Mesothelial cell of epicardium (in vitro differentiated cells): ENCODE measurements around the gene KRT3. TPM values are rescaled to one million over a fixed set of nuclear protein-coding genes. Genes with fewer than 3 reads are reported as not detected.

Experiments
- DNase-seq, 2 experiments: peaks; one replicate each; pipeline ENCODE4 v3.0.0; 2021; ENCODE audit warnings: low spot score in 2 of 2; ENCODE audit not compliant: unreplicated experiment in 2 of 2
- H3K27ac Mint-ChIP-seq: 2 replicates; pipeline ENCODE4 v1.8.0; 2021; ENCODE audit warnings: mixed read lengths
- H3K27me3 Mint-ChIP-seq: 2 replicates; pipeline ENCODE4 v1.8.0; 2021; ENCODE audit warnings: low read depth, mixed read lengths
- H3K36me3 Mint-ChIP-seq: 2 replicates; pipeline ENCODE4 v1.8.0; 2021; ENCODE audit warnings: mixed read lengths
- H3K4me1 Mint-ChIP-seq: 2 replicates; pipeline ENCODE4 v1.8.0; 2021; ENCODE audit warnings: mixed read lengths
- H3K4me3 Mint-ChIP-seq: 2 replicates; pipeline ENCODE4 v1.8.0; 2021; ENCODE audit warnings: mild to moderate bottlenecking, moderate library complexity, mixed read lengths
- H3K9me3 Mint-ChIP-seq: 2 replicates; pipeline ENCODE4 v1.8.0; 2021; ENCODE audit warnings: mixed read lengths
- CTCF ChIP-seq: fragments of 200-600 bp; sonication (generic); IDR thresholded peaks from one replicate; pipeline ENCODE4 v1.5.0; 2021; ENCODE audit warnings: antibody characterized with exemption; ENCODE audit not compliant: unreplicated experiment
- total RNA-seq: library from RNA; stranded (reverse); gene quantifications from 3 replicates; pipeline ENCODE4 v1.2.1, GENCODE V29; 2021

Gene KRT3
- total RNA-seq, 1 donor from 2014 or later = 0.78 TPM

DNA sequence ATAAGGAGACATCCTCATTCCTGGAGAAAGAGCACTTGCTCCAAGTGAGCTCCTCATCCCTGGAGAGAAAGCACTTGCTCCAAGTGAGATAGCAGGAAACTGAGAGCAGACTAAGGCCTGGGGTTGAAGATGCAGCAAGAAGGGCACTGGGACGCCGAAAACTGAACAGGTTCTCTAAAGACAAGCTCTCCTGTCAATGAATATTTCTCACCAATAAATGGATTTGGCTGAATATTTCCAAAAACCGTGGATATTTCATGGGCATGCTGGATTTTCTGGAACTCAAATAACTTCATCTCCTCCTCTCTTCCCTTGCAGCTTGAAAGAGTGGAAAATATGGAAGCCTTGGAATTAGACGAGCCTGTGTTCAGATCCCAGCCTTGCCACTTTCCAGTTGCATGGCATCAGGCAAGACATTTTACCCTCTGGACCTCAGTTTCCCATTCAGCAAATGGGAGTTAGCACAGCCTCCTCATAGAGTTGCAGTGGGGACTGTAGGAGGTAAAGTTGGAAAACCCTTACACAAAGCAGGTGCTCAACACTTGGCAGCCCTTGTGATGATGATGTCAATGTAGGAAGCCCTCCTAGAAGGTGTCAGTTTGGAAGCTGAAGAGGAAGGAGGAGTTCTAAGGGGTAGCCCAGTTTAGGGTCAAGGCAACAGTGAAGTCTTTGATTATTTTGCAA is 14.4 kb downstream of the KRT3 start:
- Mint-ChIP-seq H3K27ac (no peak overlapping the region), H3K27me3 (peaks cover 82% of the 10 kb centered on the region), H3K4me1 (no peaks in the 10 kb centered on the region), H3K4me3 (no peak overlapping the region), H3K36me3 (no peaks in the 10 kb centered on the region), H3K9me3 (peaks cover 3% of the 10 kb centered on the region)
- TF ChIP-seq CTCF = no peak
- no peak for DNase-seq

GRCh38 chr12:52779914-52780313 is 16.0 kb downstream of the KRT3 start:
- no peaks in the 10 kb centered on the region for H3K36me3 Mint-ChIP-seq
- H3K9me3 Mint-ChIP-seq = no peaks in the 10 kb centered on the region
- no peak overlapping the region for H3K4me3 Mint-ChIP-seq
- H3K27ac Mint-ChIP-seq = no peak overlapping the region
- no peak for DNase-seq
- TF ChIP-seq CTCF = no peak
- no peaks in the 10 kb centered on the region for H3K4me1 Mint-ChIP-seq
- peaks cover 85% of the 10 kb centered on the region for H3K27me3 Mint-ChIP-seq

DNA sequence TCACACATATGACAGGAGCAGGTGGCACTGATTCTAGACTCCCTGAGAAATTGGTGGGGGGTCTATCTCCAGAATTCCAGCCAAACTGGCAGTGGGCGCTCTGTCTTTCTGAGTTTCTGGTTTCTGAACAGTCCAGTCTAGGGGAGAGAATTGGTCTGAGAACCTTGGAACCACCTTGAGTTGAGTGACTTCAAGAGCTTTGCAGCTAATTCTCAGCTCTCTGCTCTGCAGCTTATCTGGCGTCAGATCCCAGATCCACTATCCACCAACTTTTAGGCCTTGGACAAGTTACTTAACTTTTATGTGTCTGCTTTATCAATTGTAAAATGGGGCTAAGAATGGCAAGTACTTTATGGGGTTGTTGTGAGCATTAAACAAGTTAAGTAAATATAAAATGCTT is 17.1 kb downstream of the KRT3 start:
- H3K27ac Mint-ChIP-seq = no peak overlapping the region
- DNase-seq = no peak
- peaks cover 86% of the 10 kb centered on the region for H3K27me3 Mint-ChIP-seq
- no peak for TF ChIP-seq CTCF
- H3K4me1 Mint-ChIP-seq = no peaks in the 10 kb centered on the region
- H3K9me3 Mint-ChIP-seq = no peaks in the 10 kb centered on the region
- no peaks in the 10 kb centered on the region for H3K36me3 Mint-ChIP-seq
- no peak overlapping the region for H3K4me3 Mint-ChIP-seq

DNA sequence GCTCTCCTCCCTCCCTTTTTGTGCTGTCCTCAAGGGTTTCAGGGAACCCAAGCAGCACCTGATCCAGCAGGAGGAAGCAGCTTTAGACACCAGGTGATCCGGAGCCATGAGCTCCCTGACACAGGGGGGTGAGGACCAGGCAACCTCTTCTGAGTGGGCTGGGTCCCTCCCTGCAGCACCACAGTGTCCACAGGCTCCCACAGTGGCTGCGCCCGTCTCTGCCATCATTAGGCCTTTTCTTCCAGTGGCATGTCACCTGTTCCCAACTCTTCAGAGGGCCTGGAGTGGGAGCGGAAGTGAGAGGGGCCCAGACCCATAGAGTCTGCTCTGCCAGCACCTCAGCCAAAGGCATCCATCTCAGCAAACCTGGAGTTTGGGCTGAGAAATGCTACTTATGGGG is 18.4 kb downstream of the KRT3 start:
- H3K36me3 Mint-ChIP-seq = no peaks in the 10 kb centered on the region
- no peak overlapping the region for H3K27ac Mint-ChIP-seq
- no peak for TF ChIP-seq CTCF
- DNase-seq = no peak
- H3K9me3 Mint-ChIP-seq = no peaks in the 10 kb centered on the region
- no peaks in the 10 kb centered on the region for H3K4me1 Mint-ChIP-seq
- peaks cover 89% of the 10 kb centered on the region for H3K27me3 Mint-ChIP-seq
- H3K4me3 Mint-ChIP-seq = no peak overlapping the region

GRCh38 chr12:52776913-52777395 is 19.0 kb downstream of the KRT3 start, which contains the start of gene KRT76:
TSS of gene KRT76 (minus strand) at chr12:52777345. CDS start at chr12:52777291, 54 bp downstream.
- TF ChIP-seq CTCF = no peak
- Mint-ChIP-seq H3K9me3 (no peaks in the 10 kb centered on the region), H3K27ac (no peak within 1 kb of the TSS), H3K4me1 (no peaks in the 10 kb centered on the region), H3K4me3 (no peak within 1 kb of the TSS), H3K27me3 (peaks cover 88% of the 10 kb centered on the region), H3K36me3 (no peaks in the 10 kb centered on the region)
- no peak for DNase-seq

- no peaks in the 10 kb centered on the region for H3K4me1 Mint-ChIP-seq
- DNase-seq = no peak
- H3K4me3 Mint-ChIP-seq = no peak overlapping the region
- H3K27ac Mint-ChIP-seq = no peak overlapping the region
- H3K9me3 Mint-ChIP-seq = no peaks in the 10 kb centered on the region
- TF ChIP-seq CTCF = no peak
- H3K27me3 Mint-ChIP-seq = peaks cover 87% of the 10 kb centered on the region
- no peaks in the 10 kb centered on the region for H3K36me3 Mint-ChIP-seq
Measured at GRCh38 chr12:52776435-52776834, 19.5 kb downstream of the KRT3 start.
